Ascending aorta (tissue), 2 donors: ENCODE measurements around the gene RNGTT. TPM values are rescaled to one million over a fixed set of nuclear protein-coding genes. Genes with fewer than 3 reads are reported as not detected.
A peak's percentile ranks its signal among the peaks of the same experiment; 100 is the strongest.

Source experiments
- DNase-seq, 2 donors: peaks; one replicate each; pipeline ENCODE4 v3.0.0-alpha.2; 2019; ENCODE audit warnings: low spot score in 2 of 2
- H3K27ac ChIP-seq, 2 donors: fragments of 200-600 bp; sonication (generic); one replicate each; pipeline ENCODE4 v1.5.1; 2016 to 2017; ENCODE audit warnings: mild to moderate bottlenecking in 1 of 2
- H3K27me3 ChIP-seq: fragments of 200-600 bp; sonication (generic); one replicate; pipeline ENCODE4 v1.5.1; 2017
- H3K36me3 ChIP-seq, 2 donors: fragments of 200-600 bp; sonication (generic); one replicate each; pipeline ENCODE4 v1.5.1; 2016
- H3K4me1 ChIP-seq, 2 donors: fragments of 200-600 bp; sonication (generic); one replicate each; pipeline ENCODE4 v1.5.1; 2016 to 2017; ENCODE audit warnings: mild to moderate bottlenecking in 1 of 2
- H3K4me3 ChIP-seq, 2 donors: fragments of 200-600 bp; sonication (generic); one replicate each; pipeline ENCODE4 v1.5.1; 2016 to 2017; ENCODE audit warnings: mild to moderate bottlenecking in 1 of 2
- H3K9me3 ChIP-seq, 2 donors: fragments of 200-600 bp; sonication (generic); one replicate each; pipeline ENCODE4 v1.5.1; 2016
- intact Hi-C: fragments of 100-400 bp; cut with DNase I; formaldehyde crosslinking; loops from one replicate; pipeline ENCODE4 v1.15.1; 2023
- total RNA-seq: library from RNA; depleted of rRNA; stranded (reverse); fragments of >200 nt; gene quantifications from one replicate; pipeline ENCODE4 v1.1.0, GENCODE V29; 2016
- TF ChIP-seq, protein P1 (sequence below), 3 experiments: fragments of 200-600 bp in 2 of 3; fragments of 450-650 bp in 1 of 3; sonication (generic) in 2 of 3; IDR thresholded peaks; one replicate each; pipeline ENCODE4 v1.5.1; 2016 to 2019; ENCODE audit warnings: antibody characterized with exemption in 3 of 3, mild to moderate bottlenecking in 1 of 3, moderate library complexity in 1 of 3

Gene RNGTT
- total RNA-seq, 1 donor from 2014 or later: 13.4 TPM

DNA sequence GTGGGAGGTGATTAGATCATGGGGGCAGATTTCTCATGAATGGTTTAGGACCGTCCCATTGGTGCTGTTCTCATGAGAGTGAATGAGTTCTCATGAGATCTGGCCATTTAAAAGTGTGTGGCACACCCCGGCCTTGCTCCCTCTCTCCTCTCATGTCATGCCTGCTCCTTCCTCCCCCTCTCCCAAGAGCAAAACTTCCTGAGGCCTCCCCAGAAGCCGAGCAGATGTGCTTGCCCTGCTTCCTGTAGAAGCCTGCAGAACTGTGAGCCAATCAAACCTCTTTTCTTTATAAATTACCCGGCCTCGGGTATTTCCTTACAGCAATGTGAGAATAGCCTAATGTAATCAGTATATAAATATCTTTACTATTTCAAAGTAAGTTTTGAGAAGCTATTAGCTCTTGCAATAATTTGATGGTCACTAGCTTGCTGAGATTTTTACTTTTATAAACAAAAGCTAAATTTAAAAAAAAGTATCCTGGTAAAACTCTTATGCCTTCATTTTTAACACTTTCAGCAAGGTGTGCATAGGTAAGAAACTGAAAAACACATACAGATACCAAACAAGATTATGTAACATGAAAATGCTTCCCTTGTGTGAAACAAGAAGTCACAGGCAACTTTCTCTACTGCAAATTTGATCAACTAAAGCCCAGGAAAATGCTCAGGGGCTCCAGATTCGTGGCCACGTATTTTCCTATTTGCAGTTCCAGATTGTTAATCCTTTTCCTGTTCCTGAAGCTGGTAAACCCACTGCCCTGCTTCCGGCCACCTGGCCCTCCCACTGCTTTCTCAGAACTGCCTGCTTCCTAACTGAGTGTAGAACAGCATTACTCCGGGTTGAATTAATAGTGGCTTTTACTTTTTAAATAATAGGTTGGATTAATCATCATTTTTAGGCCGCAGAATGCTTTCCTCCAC is 402.1 kb downstream of the RNGTT start:
- Histone ChIP-seq H3K4me3 (no peak overlapping the region), H3K27me3 (no peaks in the 10 kb centered on the region), H3K36me3 (no peaks in the 10 kb centered on the region), H3K27ac (peak overlapping the region in 1 of 2 donors; percentile 72), H3K9me3 (no peaks in the 10 kb centered on the region), H3K4me1 (peaks cover 0 to 24% of the 10 kb centered on the region in 2 donors)
- intact Hi-C loops: no loop called here
- no peak for DNase-seq
- TF ChIP-seq, protein P1, sequence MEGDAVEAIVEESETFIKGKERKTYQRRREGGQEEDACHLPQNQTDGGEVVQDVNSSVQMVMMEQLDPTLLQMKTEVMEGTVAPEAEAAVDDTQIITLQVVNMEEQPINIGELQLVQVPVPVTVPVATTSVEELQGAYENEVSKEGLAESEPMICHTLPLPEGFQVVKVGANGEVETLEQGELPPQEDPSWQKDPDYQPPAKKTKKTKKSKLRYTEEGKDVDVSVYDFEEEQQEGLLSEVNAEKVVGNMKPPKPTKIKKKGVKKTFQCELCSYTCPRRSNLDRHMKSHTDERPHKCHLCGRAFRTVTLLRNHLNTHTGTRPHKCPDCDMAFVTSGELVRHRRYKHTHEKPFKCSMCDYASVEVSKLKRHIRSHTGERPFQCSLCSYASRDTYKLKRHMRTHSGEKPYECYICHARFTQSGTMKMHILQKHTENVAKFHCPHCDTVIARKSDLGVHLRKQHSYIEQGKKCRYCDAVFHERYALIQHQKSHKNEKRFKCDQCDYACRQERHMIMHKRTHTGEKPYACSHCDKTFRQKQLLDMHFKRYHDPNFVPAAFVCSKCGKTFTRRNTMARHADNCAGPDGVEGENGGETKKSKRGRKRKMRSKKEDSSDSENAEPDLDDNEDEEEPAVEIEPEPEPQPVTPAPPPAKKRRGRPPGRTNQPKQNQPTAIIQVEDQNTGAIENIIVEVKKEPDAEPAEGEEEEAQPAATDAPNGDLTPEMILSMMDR (IDR thresholded peaks at IDR 0.05): no peak

Other genes with a start within 250 kb of the RNGTT start
- gene PNRC1, start 117.1 kb upstream of the RNGTT start, total RNA-seq: 196 TPM
- gene SRSF12, start 154.5 kb upstream of the RNGTT start, total RNA-seq: 0.53 TPM
- gene PM20D2, start 182.4 kb upstream of the RNGTT start, total RNA-seq: 8.8 TPM